Ecto neural progenitor cell (in vitro differentiated cells): ENCODE measurements around the gene KLF14.
"Not testable (repeated sequence)": the region's sequence is repeated elsewhere in the genome, so short reads cannot be mapped to it uniquely, and the experiment has no call there.

Source experiments
- DNase-seq: peaks from one replicate; pipeline ENCODE4 v3.0.0-alpha.2; 2018; ENCODE audit warnings: low spot score

The KLF14 gene

GRCh38 chr7:130733931-130734814 lies at the start of gene KLF14:
KLF14 (minus strand) TSS chr7:130734207; CDS start chr7:130734033, 174 bp downstream.
- peak; percentile 71 for DNase-seq

GRCh38 chr7:130781346-130781745 lies 47.3 kb upstream of the KLF14 start:
- DNase-seq = no peak

- DNase-seq = no peak
These were observed 43.4 kb upstream of the KLF14 start for GRCh38 chr7:130777426-130777825.

- DNase-seq = not testable (repeated sequence)
These were observed 38.4 kb upstream of the KLF14 start for GRCh38 chr7:130772456-130772855.

- no peak for DNase-seq
These were observed 34.8 kb upstream of the KLF14 start for GRCh38 chr7:130768854-130769253.

GRCh38 chr7:130764569-130764968 lies 30.6 kb upstream of the KLF14 start:
- not testable (repeated sequence) for DNase-seq

GRCh38 chr7:130758429-130759056 lies 24.5 kb upstream of the KLF14 start:
- DNase-seq = no peak

GRCh38 chr7:130756316-130756715 lies 22.3 kb upstream of the KLF14 start:
- DNase-seq = no peak

- DNase-seq = no peak
These were observed 18.4 kb upstream of the KLF14 start for GRCh38 chr7:130752424-130752823.

- DNase-seq = no peak
These were observed 16.7 kb upstream of the KLF14 start for GRCh38 chr7:130750755-130751154.

- no peak for DNase-seq
These were observed 14.8 kb upstream of the KLF14 start for GRCh38 chr7:130748531-130749389.

- DNase-seq = no peak
These were observed 7.5 kb upstream of the KLF14 start for GRCh38 chr7:130741331-130741995.

- no peak for DNase-seq
These were observed 6.6 kb upstream of the KLF14 start for GRCh38 chr7:130740606-130741005.

GRCh38 chr7:130736298-130736900 lies 2.4 kb upstream of the KLF14 start:
- DNase-seq = no peak

GRCh38 chr7:130734815-130735716 lies 1.1 kb upstream of the KLF14 start:
- DNase-seq = no peak

- no peak for DNase-seq
These were observed 752 bp downstream of the KLF14 start for GRCh38 chr7:130732980-130733930.

- DNase-seq = no peak
These were observed 10.2 kb downstream of the KLF14 start for GRCh38 chr7:130723784-130724183.

- peak; percentile 76 for DNase-seq
These were observed 12.3 kb downstream of the KLF14 start for GRCh38 chr7:130721486-130722277.
